HepG2 (cell line): Measurements from ENCODE around the gene NFASC. TPM values are rescaled to one million over a fixed set of nuclear protein-coding genes. Genes with fewer than 3 reads are reported as not detected.

Experiments used
- ATAC-seq: fragments of 200-7000 bp; cut with Tn5 transposase; 3 replicates; pipeline ENCODE4 v1.9.1; 2020; ENCODE audit warnings: mild to moderate bottlenecking, moderate library complexity
- BruUV-seq: library from RNA; stranded (reverse); fragments of 400-500 nt; replicated peaks from 2 replicates; lab custom pipeline; 2021; lab: Mats Ljungman, UMichigan
- CTCF ChIA-PET: fragments of 300-600 bp; formaldehyde crosslinking; extraction: SDS; loops from one replicate; lab custom pipeline; 2021; ENCODE audit warnings: low total read pairs, inconsistent platforms, low intra/inter-chr PET ratio; lab: Yijun Ruan, JAX
- POLR2A ChIA-PET: fragments of 350-600 bp; sonication (Branson Sonifier 250); formaldehyde crosslinking; loops from one replicate; lab custom pipeline; 2020; ENCODE audit warnings: antibody characterized with exemption, inconsistent platforms; lab: Yijun Ruan, JAX
- DNase-seq: peaks from one replicate; pipeline ENCODE4 v3.0.0-alpha.2; 2015; ENCODE audit warnings: low spot score
- FAIRE-seq: peaks from 3 replicates; lab custom pipeline; 2011; peaks lifted over from hg19 to GRCh38; lab: Jason Lieb, UNC
- H2AFZ ChIP-seq: one replicate; pipeline ENCODE4 v1.6.1; 2011; ENCODE audit warnings: low read length, inconsistent platforms
- H3K27ac ChIP-seq: fragments of 300-600 bp; 3 replicates; pipeline ENCODE4 v1.8.0; 2011; ENCODE audit warnings: mixed run types, mild to moderate bottlenecking, mixed read lengths, low read length, inconsistent platforms; ENCODE audit not compliant: insufficient read depth; ENCODE audit errors: extremely low read length
- H3K27me3 ChIP-seq, 2 experiments: fragments of 200-600 bp in 1 of 2; 2 replicates in 1 of 2; 3 replicates in 1 of 2; pipeline versions ENCODE4 v1.6.0 to v1.8.0; 2011; ENCODE audit warnings: low read length in 2 of 2, mild to moderate bottlenecking in 2 of 2, moderate library complexity in 2 of 2, inconsistent platforms in 1 of 2; ENCODE audit not compliant: insufficient read depth in 2 of 2, control insufficient read depth in 1 of 2
- H3K36me3 ChIP-seq, 2 experiments: fragments of 200-600 bp in 1 of 2; replicated peaks in 1 of 2; 2 replicates in 1 of 2; 3 replicates in 1 of 2; pipeline versions ENCODE4 v1.5.1 to v1.8.0; 2011; ENCODE audit warnings: low read length in 2 of 2, inconsistent platforms in 1 of 2; ENCODE audit not compliant: insufficient read depth in 2 of 2, control insufficient read depth in 1 of 2
- H3K4me1 ChIP-seq: 2 replicates; pipeline ENCODE4 v1.5.1; 2012; ENCODE audit warnings: low read length, inconsistent platforms; ENCODE audit not compliant: insufficient read depth
- H3K4me2 ChIP-seq: 2 replicates; pipeline ENCODE4 v1.6.0; 2011; ENCODE audit warnings: low read depth, low read length, inconsistent platforms
- H3K4me3 ChIP-seq, 3 experiments: fragments of 200-600 bp in 1 of 3; sonication (generic), shearing (Covaris generic) in 1 of 3; replicated peaks in 1 of 3; 2 replicates each; pipeline ENCODE4 v1.5.1; 2011 to 2016; ENCODE audit warnings: low read length in 3 of 3, inconsistent platforms in 2 of 3, low read depth in 2 of 3, mild to moderate bottlenecking in 2 of 3, control low read depth in 1 of 3, mixed read lengths in 1 of 3; ENCODE audit not compliant: insufficient read depth in 1 of 3
- H3K79me2 ChIP-seq: one replicate; pipeline ENCODE4 v1.6.1; 2011; ENCODE audit warnings: low read length, inconsistent platforms; ENCODE audit not compliant: insufficient read depth
- H3K9ac ChIP-seq: 2 replicates; pipeline ENCODE4 v1.6.0; 2011; ENCODE audit warnings: mild to moderate bottlenecking, low read depth, low read length, inconsistent platforms; ENCODE audit not compliant: insufficient read depth
- H3K9me3 ChIP-seq: 2 replicates; pipeline ENCODE4 v1.5.1; 2012; ENCODE audit warnings: mild to moderate bottlenecking, low read length
- H4K20me1 ChIP-seq: 2 replicates; pipeline ENCODE4 v1.6.0; 2011; ENCODE audit warnings: inconsistent platforms, mild to moderate bottlenecking, low read length, moderate library complexity; ENCODE audit not compliant: insufficient read depth
- KAT2B ChIP-seq: fragments of 150-350 bp; IDR thresholded peaks from 2 replicates; pipeline ENCODE4 v1.6.1; 2014; ENCODE audit warnings: low read depth, low read length, borderline replicate concordance
- TFDP1 ChIP-seq: IDR thresholded peaks from 2 replicates; pipeline ENCODE4 v1.6.1; 2016; ENCODE audit warnings: missing compliant biosample characterization, missing genetic modification reagents, borderline replicate concordance
- ZNF329 ChIP-seq: sonication (generic); formaldehyde crosslinking; IDR thresholded peaks from 2 replicates; pipeline ENCODE4 v1.9.0; 2021; ENCODE audit warnings: low read depth, mild to moderate bottlenecking, missing genetic modification reagents
- ZNF619 ChIP-seq: sonication (generic); formaldehyde crosslinking; IDR thresholded peaks from 2 replicates; pipeline ENCODE4 v1.4.0; 2020; ENCODE audit warnings: mild to moderate bottlenecking, missing genetic modification reagents
- ZNF766 ChIP-seq: sonication (generic); formaldehyde crosslinking; IDR thresholded peaks from 2 replicates; pipeline ENCODE4 v1.5.0; 2020; ENCODE audit warnings: missing genetic modification reagents, borderline replicate concordance
- WGBS: methylation state at CpG from one replicate; pipeline ENCODE4 v1.1.6; 2017; ENCODE audit warnings: low lambda C conversion rate; 5-methylcytosine and 5-hydroxymethylcytosine counted together
- in situ Hi-C: cut with HindIII; loops from 2 replicates; pipeline ENCODE4 v1.10.0; 2017; ENCODE audit warnings: low pct_unique_long_range_greater_than_20kb; ENCODE audit not compliant: extremely low pct_ligation_motif_present
- intact Hi-C: fragments of 100-400 bp; cut with micrococcal nuclease; formaldehyde crosslinking; loops from one replicate; pipeline ENCODE4 v1.10.0; 2022; ENCODE audit not compliant: unreplicated experiment
- polyA plus RNA-seq, 8 experiments: library from polyadenylated mRNA; depleted of rRNA in 3 of 8; stranded (reverse) in 7 of 8; unstranded in 1 of 8; fragments of >200 nt; fragmentation: Illumina TruSeq in 4 of 8; extraction: Trizol in 4 of 8; gene quantifications; 2 replicates each; pipeline versions ENCODE4 v1.2.1 to v1.2.3, GENCODE V29; 2011 to 2016; ENCODE audit warnings: low read depth in 4 of 8, missing spikeins in 1 of 8, mixed read lengths in 1 of 8; ENCODE audit not compliant: insufficient read depth in 1 of 8
- total RNA-seq, 5 experiments: library from RNA; depleted of rRNA; stranded (reverse); fragments of >200 nt; fragmentation: Illumina TruSeq; extraction: Trizol; gene quantifications; 2 replicates each; pipeline ENCODE4 v1.2.3, GENCODE V29; 2016; ENCODE audit warnings: low read depth in 1 of 5
- TF ChIP-seq, protein P1 (sequence below): sonication (generic); formaldehyde crosslinking; IDR thresholded peaks from 2 replicates; pipeline ENCODE4 v1.4.0; 2020; ENCODE audit warnings: missing genetic modification reagents

Gene NFASC
- total and polyA plus RNA-seq, 2 of the 13 experiments (the other 11 are each of a cell fraction or from before 2014, with no cell fraction given), result not detected

GRCh38 chr1:204992201-204992997, 121.7 kb downstream of the NFASC start:
- no peak for FAIRE-seq
- no TSS peak for BruUV-seq
- H3K4me2 ChIP-seq, result no peak overlapping the region
- no peak overlapping the region for H3K9ac ChIP-seq
- no peaks in the 10 kb centered on the region; the same call in 1 of the 2 replicates for H4K20me1 ChIP-seq
- peaks cover 9 to 53% of the 10 kb centered on the region in 2 experiments for H3K27me3 ChIP-seq
- DNase-seq, result no peak
- no peaks in the 10 kb centered on the region for H3K9me3 ChIP-seq
- H3K4me1 ChIP-seq, result peaks cover 16% of the 10 kb centered on the region
- in situ Hi-C loops (no loop called here), intact Hi-C loops (no loop called here)
- TF ChIP-seq KAT2B (no peak), ZNF329 (CRISPR knock-in tag) (no peak), ZNF619 (no peak), TFDP1 (CRISPR knock-in tag) (no peak), ZNF766 (CRISPR knock-in tag) (no peak)
- TF ChIP-seq, protein P1, sequence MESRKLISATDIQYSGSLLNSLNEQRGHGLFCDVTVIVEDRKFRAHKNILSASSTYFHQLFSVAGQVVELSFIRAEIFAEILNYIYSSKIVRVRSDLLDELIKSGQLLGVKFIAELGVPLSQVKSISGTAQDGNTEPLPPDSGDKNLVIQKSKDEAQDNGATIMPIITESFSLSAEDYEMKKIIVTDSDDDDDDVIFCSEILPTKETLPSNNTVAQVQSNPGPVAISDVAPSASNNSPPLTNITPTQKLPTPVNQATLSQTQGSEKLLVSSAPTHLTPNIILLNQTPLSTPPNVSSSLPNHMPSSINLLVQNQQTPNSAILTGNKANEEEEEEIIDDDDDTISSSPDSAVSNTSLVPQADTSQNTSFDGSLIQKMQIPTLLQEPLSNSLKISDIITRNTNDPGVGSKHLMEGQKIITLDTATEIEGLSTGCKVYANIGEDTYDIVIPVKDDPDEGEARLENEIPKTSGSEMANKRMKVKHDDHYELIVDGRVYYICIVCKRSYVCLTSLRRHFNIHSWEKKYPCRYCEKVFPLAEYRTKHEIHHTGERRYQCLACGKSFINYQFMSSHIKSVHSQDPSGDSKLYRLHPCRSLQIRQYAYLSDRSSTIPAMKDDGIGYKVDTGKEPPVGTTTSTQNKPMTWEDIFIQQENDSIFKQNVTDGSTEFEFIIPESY (CRISPR knock-in tag), result no peak
- H3K79me2 ChIP-seq, result no peaks in the 10 kb centered on the region
- 14% methylated on average over 11 of the region's 13 CpGs for WGBS
- H2AFZ ChIP-seq, result no peak overlapping the region
- H3K4me3 ChIP-seq, result no peak overlapping the region
- POLR2A ChIA-PET, result no interaction called here
- no peak for ATAC-seq
- no peaks in the 10 kb centered on the region for H3K36me3 ChIP-seq
- no peak overlapping the region for H3K27ac ChIP-seq
- CTCF ChIA-PET, result no interaction called here
